Left forelimb (tissue), 1 donor: ENCODE results near the gene PDIA6.

Source experiments
- DNase-seq: peaks from one replicate; pipeline ENCODE4 v3.0.0-alpha.2; 2018; ENCODE audit warnings: low spot score

The PDIA6 gene

GRCh38 chr2:10764096-10764785 is 48.3 kb downstream of the PDIA6 start:
- DNase-seq: no peak

GRCh38 chr2:10763461-10763800 is 49.2 kb downstream of the PDIA6 start:
- no peak for DNase-seq

- DNase-seq: no peak
Measured at GRCh38 chr2:10762651-10763460, 49.7 kb downstream of the PDIA6 start.

- DNase-seq: no peak
Measured at GRCh38 chr2:10761591-10761990, 51.0 kb downstream of the PDIA6 start.

GRCh38 chr2:10760794-10761504 is 51.6 kb downstream of the PDIA6 start:
- no peak for DNase-seq

- no peak for DNase-seq
Measured at GRCh38 chr2:10759151-10759714, 53.4 kb downstream of the PDIA6 start.

- no peak for DNase-seq
Measured at GRCh38 chr2:10757814-10758286, 54.7 kb downstream of the PDIA6 start.

- no peak for DNase-seq
Measured at GRCh38 chr2:10755621-10756020, 57.0 kb downstream of the PDIA6 start.

DNA sequence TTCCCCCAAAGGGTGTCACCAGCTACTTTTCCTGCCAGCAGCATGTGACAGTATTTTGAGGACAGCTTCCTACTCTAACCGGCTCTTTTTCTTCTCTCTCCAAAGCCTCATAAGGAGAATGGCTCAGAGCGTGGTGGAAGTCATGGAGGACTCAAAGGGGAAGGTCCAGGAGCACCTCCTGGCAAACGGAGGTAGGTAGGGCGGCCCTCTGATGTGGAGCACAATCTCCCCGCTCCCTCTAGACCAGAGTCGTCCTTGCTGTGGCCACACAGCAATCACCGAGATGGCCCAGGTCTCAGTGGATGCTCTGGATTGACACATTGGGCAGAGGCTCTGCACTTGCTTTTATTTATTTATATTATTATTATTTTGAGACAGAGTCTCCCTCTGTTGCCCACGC is 58.7 kb downstream of the PDIA6 start:
- no peak for DNase-seq

DNA sequence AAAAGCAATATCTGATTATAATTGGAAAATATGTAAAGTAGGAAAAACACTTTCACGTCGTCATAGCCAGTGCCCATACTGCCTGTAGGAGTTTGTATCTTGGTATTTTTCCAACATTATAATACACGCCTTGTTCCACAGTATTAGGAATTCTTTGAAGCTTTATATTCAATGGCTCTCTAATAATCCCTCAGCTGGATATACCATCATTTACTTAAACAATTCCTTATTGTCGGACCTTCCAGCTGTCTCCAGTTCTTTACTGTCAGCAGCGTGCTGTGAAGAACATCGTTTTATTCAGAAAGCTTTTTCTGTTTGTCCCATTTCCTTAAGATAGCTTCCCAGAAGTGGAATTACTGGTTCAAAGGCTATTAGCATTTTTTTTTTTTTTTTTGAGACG is 59.4 kb downstream of the PDIA6 start:
- DNase-seq: no peak

- DNase-seq: no peak
Measured at GRCh38 chr2:10752236-10752635, 60.3 kb downstream of the PDIA6 start.

- DNase-seq: no peak
Measured at GRCh38 chr2:10750610-10751009, 62.0 kb downstream of the PDIA6 start.

GRCh38 chr2:10742666-10743065 is 69.9 kb downstream of the PDIA6 start:
- DNase-seq: no peak

- no peak for DNase-seq
Measured at GRCh38 chr2:10741139-10741538, 71.4 kb downstream of the PDIA6 start.

DNA sequence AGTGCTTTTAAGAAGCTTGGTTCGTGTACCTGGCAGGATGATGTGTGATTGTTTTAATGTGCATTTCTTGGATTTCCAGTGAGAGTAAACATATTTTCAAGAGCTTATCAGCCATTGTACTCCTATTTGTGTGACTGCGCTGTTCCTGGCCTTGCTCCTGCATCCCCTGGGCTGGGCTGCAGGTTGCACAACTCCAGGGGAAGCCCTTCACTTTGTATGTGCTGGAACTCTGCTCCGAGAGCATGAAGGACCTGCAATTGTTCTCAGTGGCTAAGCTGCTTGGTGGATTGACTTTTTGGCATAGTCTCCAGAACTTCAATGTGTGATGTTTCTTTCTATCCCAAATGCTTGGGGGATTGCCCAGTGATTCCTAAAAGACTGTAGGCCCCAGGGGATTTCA is 72.4 kb downstream of the PDIA6 start:
- no peak for DNase-seq

GRCh38 chr2:10738192-10738591 is 74.4 kb downstream of the PDIA6 start:
- no peak for DNase-seq

DNA sequence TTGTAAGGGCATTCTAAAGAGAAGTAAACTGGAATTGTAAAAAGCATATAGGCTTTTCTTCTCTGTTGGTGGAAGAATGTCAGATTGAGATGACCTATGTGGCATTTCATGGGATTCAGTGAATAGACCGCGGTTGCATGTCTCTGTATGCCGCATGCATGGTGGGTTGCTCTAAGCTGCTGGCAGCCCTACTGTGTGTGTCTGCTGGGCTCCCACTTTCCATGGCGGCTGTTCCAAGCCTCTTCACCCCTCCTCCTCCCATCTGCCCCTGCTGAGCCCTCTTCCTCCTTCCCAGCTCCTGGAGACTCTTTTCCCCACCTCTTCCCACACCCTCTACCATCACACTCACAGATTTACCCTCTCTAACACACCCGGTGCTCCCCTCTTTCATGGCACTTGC is 78.6 kb downstream of the PDIA6 start:
- no peak for DNase-seq

DNA sequence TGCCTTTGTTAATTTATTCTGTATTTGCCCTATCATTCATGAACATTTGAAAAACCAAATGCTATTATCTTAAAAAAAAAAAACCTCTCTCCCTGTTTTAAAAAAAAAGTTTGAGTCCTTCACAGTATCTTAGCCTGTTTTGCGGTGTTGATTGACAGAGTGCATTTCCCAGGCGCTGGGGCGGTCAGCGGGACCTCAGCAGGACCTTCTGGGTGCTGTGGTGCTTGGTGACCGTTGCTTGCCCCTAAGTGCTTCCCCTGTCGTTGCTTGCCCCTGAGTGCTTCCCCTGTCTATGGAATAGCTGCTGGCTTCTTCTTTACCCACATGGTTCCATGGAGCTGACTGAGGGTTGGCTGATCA is 79.0 kb downstream of the PDIA6 start:
- no peak for DNase-seq
